ENCODE data around the gene C6orf120. TPM values are rescaled to one million over a fixed set of nuclear protein-coding genes. Genes with fewer than 3 reads are reported as not detected.

C6orf120 gene
- total RNA-seq, 1 donor from 2014 or later: 21.4 TPM

DNA sequence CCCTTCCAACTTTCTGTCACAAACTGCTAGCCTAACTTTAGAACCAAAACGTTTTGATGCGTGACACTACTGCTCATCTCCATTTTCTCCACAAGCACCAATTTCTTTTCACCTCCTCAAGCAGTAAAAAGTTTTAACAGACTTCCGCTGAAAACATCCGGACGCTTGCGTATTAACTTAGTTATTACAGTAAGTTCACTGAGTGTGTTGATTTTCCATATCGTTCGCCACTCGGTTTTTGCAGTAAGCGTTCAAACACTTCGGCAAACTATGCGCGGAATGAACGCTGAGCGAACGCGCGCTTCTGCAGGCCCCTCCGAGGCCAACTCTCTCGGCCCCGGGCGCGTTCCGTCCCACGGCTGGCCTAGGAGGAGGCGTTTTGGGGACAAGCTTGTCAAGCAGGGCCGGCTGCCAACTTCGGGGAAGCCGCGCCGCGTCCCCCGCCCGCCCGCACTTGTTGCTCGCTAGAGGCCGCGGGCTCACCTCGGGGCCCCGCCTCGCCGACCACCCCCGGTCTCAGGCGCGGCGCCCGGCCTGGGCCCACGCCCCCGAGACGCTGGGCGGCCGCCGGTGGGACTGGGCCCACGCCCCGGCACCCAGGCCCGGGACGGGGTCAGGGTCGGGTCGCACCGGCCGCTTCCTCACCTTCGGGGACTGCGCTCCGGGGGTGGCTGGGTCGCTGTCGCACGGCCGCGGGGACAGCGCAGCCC lies 21.4 kb downstream of the C6orf120 start:
- Histone ChIP-seq H3K4me1 (peaks cover 41% of the 10 kb centered on the region), H3K27ac (peak overlapping the region; percentile 95), H3K4me3 (peak overlapping the region; percentile 71 to 89), H3K27me3 (no peaks in the 10 kb centered on the region), H3K36me3 (no peaks in the 10 kb centered on the region), H3K9me3 (no peaks in the 10 kb centered on the region)
- peak in 1 of 2 donors; percentile 88 for DNase-seq (ENCODE audit: extremely low spot score in 2 of 2)
- peak in 1 of 2 donors; percentile 79 for TF ChIP-seq POLR2AphosphoS5 (IDR thresholded peaks at IDR 0.05; ENCODE audit: insufficient read depth in 1 of 2, low read depth in 1 of 2)
- no peak for TF ChIP-seq POLR2A (IDR thresholded peaks at IDR 0.05)
- TF ChIP-seq, protein P1, sequence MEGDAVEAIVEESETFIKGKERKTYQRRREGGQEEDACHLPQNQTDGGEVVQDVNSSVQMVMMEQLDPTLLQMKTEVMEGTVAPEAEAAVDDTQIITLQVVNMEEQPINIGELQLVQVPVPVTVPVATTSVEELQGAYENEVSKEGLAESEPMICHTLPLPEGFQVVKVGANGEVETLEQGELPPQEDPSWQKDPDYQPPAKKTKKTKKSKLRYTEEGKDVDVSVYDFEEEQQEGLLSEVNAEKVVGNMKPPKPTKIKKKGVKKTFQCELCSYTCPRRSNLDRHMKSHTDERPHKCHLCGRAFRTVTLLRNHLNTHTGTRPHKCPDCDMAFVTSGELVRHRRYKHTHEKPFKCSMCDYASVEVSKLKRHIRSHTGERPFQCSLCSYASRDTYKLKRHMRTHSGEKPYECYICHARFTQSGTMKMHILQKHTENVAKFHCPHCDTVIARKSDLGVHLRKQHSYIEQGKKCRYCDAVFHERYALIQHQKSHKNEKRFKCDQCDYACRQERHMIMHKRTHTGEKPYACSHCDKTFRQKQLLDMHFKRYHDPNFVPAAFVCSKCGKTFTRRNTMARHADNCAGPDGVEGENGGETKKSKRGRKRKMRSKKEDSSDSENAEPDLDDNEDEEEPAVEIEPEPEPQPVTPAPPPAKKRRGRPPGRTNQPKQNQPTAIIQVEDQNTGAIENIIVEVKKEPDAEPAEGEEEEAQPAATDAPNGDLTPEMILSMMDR (IDR thresholded peaks at IDR 0.05): no peak
- intact Hi-C loops (cut with DNase I): no loop called here

DNA sequence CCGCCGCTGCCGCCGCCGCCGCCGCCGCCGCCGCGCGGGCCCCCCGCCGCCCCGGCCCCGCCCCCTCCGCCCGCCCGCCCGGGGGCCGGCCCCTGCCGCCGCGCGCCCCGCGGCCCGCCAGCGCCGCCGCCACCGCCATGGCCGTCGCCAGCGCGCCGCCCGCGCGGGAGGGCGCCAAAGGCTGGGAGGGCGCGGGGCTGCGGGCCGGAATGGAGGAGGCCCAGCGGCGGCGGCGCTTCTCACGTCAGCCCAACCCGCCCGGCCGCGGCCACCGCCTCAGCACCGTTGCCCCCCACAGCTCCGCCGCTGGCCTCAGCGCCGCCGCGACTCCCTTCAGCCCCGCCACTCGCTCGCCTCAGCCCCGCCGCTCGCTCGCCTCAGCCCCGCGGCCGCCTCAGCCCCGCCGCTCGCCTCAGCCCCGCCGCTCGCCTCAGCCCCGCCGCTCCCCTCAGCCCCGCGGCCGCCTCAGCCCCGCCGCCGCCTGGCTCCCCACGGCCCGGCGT lies 22.1 kb downstream of the C6orf120 start:
- Histone ChIP-seq H3K27ac (peak overlapping the region; percentile 92), H3K36me3 (no peaks in the 10 kb centered on the region), H3K4me1 (peaks cover 41% of the 10 kb centered on the region), H3K27me3 (no peaks in the 10 kb centered on the region), H3K4me3 (peak overlapping the region; percentile 71 to 92), H3K9me3 (no peaks in the 10 kb centered on the region)
- no peak for DNase-seq (ENCODE audit: extremely low spot score in 2 of 2)
- TF ChIP-seq POLR2AphosphoS5 (IDR thresholded peaks at IDR 0.05; ENCODE audit: insufficient read depth in 1 of 2, low read depth in 1 of 2): no peak
- TF ChIP-seq POLR2A (IDR thresholded peaks at IDR 0.05): no peak
- TF ChIP-seq, protein P1 (IDR thresholded peaks at IDR 0.05): no peak
- intact Hi-C loops (cut with DNase I): no loop called here

DNA sequence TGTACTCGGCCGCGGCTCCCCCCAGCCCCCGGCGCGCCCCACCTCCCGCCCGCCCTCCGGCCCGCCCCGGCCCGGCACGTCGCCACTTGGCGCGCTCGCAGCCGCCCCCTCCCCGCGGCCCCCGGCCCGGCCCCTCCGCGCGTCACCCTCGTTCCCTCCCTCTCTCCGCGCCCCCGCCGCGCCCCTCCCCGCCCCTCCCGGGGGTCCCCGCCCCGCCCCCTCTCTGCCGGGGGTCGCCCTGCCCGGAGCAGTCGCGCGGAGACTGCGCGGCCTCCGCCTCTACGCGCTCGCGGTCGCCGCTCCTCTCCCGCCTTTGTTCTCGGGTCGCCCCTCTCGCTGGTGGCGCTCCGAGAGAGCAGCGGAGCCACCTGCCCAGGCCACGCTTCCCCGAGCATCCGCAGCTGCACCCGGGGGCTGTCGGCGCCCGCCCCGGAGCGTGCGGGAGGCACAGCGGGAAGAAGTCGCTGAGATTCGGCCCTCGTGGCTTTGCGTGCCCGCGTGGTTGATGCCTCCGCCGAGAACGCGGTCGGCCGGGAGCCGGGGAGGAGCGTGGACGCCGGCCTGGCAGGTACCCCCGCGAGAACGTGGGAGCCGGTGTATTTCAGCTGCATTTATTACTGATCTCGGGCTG lies 22.7 kb downstream of the C6orf120 start, which contains the start of gene PHF10:
PHF10 (minus strand) TSS at position 7 of the 631 bp plus-strand sequence. CDS start 569 bp downstream, outside the sequence.
- DNase-seq (ENCODE audit: extremely low spot score in 2 of 2): no peak

DNA sequence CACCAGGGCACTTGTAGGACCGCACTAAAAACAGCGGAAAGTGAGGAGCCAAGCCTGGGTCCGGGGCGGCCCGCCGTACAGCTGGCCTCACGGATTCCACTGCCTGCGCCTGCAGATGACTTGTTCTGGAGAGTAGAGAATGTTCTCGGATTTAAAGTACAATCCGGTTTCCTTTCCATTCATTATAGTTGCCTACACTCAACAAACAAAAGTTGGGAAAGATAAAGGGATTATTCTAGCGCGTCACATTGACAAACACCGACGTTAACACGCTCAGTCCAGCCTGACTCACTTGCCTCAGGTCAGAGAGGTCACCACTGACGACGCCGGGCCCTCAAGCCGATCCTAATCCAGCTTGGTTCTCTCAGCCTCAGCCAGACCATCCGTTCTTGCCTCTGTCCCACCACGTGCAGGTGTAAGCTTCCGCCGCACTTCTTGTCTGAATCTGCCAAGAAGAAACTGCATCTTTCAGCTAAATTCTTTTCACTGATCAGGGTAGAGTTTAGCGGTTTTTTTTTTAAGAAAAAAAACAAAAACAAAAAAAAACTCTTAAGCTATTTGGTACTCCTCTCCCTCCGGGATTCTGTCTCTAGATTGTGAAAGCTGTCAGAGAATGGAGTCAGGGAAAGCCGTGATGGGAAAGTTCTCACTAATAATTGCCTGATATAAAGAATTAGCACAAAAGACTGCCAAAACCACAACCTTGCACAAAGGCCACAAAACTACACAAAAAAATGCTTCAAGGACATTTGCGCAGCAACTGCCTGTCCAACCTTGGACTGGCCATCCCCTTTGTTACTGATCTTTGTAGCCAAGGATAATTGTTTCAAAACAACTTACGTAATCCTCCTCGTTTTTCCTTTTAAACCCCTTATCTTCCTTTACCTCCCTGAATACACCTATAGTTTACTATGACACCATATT lies 23.5 kb downstream of the C6orf120 start:
- peak overlapping the region; percentile 71 to 92 for H3K4me3 ChIP-seq
- no peaks in the 10 kb centered on the region for H3K36me3 ChIP-seq
- no peaks in the 10 kb centered on the region for H3K9me3 ChIP-seq
- intact Hi-C loops (cut with DNase I): no loop called here
- peak in 1 of 2 donors; percentile 89 for DNase-seq (ENCODE audit: extremely low spot score in 2 of 2)
- H3K27me3 ChIP-seq: no peaks in the 10 kb centered on the region
- peaks cover 34% of the 10 kb centered on the region for H3K4me1 ChIP-seq
- H3K27ac ChIP-seq: peak overlapping the region; percentile 92
- peak in 1 of 2 donors; percentile 74 for TF ChIP-seq POLR2AphosphoS5 (IDR thresholded peaks at IDR 0.05; ENCODE audit: insufficient read depth in 1 of 2, low read depth in 1 of 2)
- no peak for TF ChIP-seq POLR2A (IDR thresholded peaks at IDR 0.05)

More for the DNA sequence above, 22.7 kb downstream of the C6orf120 start, which contains the start of gene PHF10:
- peak within 1 kb of the TSS; percentile 95 for H3K27ac ChIP-seq
- peak in 1 of 2 donors; percentile 1 for TF ChIP-seq POLR2AphosphoS5 (IDR thresholded peaks at IDR 0.05; ENCODE audit: insufficient read depth in 1 of 2, low read depth in 1 of 2)
- TF ChIP-seq, protein P1 (IDR thresholded peaks at IDR 0.05): no peak
- intact Hi-C loops (cut with DNase I): no loop called here
- H3K36me3 ChIP-seq: no peaks in the 10 kb centered on the region
- peaks cover 37% of the 10 kb centered on the region for H3K4me1 ChIP-seq
- no peaks in the 10 kb centered on the region for H3K27me3 ChIP-seq
- H3K9me3 ChIP-seq: no peaks in the 10 kb centered on the region
- peak within 1 kb of the TSS; percentile 71 to 92 for H3K4me3 ChIP-seq

DNA sequence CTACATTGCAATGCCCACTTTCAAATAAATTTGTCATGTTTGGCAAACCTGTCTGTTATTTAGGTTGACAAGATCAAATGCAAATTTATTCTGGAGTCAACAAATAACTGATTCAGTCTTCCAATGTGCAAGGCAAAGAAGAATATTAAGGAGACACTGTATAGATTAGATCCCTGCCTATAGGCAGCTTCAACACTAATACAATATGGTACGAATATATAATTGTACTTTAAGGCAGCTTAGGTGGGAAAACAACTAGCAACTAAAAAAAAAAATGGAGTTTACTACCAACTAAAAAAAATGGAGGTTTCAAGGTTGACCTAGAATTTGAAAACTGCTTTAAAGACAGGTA lies 24.1 kb downstream of the C6orf120 start:
- no peak for DNase-seq (ENCODE audit: extremely low spot score in 2 of 2)
- Histone ChIP-seq H3K36me3 (no peaks in the 10 kb centered on the region), H3K27me3 (no peaks in the 10 kb centered on the region), H3K27ac (no peak overlapping the region), H3K4me3 (no peak overlapping the region), H3K4me1 (peaks cover 29% of the 10 kb centered on the region), H3K9me3 (no peaks in the 10 kb centered on the region)
- intact Hi-C loops (cut with DNase I): no loop called here
- TF ChIP-seq, protein P1 (IDR thresholded peaks at IDR 0.05): no peak
- TF ChIP-seq POLR2A (IDR thresholded peaks at IDR 0.05): no peak
- TF ChIP-seq POLR2AphosphoS5 (IDR thresholded peaks at IDR 0.05; ENCODE audit: insufficient read depth in 1 of 2, low read depth in 1 of 2): no peak
